ENCODE data around the gene PDLIM1.
A peak's percentile ranks its signal among the peaks of the same experiment; 100 is the strongest.

PDLIM1 gene

GRCh38 chr10:95290461-95291364 lies at the start of gene PDLIM1:
TSS of gene PDLIM1 (minus strand) at chr10:95291003. CDS start at chr10:95290915, 88 bp downstream.
- peak within 1 kb of the TSS; percentile 98 for H3K4me3 ChIP-seq (ENCODE audit: low read depth, low read length)
- TF ChIP-seq CTCF (IDR thresholded peaks at IDR 0.05; ENCODE audit: insufficient read depth, low read depth, low read length, missing control alignments): no peak
- DNase-seq (ENCODE audit: low read depth): peak; percentile 88

- no peak overlapping the region for H3K4me3 ChIP-seq (ENCODE audit: low read depth, low read length)
- DNase-seq (ENCODE audit: low read depth): no peak
- no peak for TF ChIP-seq CTCF (IDR thresholded peaks at IDR 0.05; ENCODE audit: insufficient read depth, low read depth, low read length, missing control alignments)
These were observed 49.1 kb upstream of the PDLIM1 start for GRCh38 chr10:95339863-95340262.

GRCh38 chr10:95337423-95338160 lies 46.8 kb upstream of the PDLIM1 start:
- no peak for TF ChIP-seq CTCF (IDR thresholded peaks at IDR 0.05; ENCODE audit: insufficient read depth, low read depth, low read length, missing control alignments)
- H3K4me3 ChIP-seq (ENCODE audit: low read depth, low read length): no peak overlapping the region
- no peak for DNase-seq (ENCODE audit: low read depth)

GRCh38 chr10:95336702-95337101 lies 45.9 kb upstream of the PDLIM1 start:
- DNase-seq (ENCODE audit: low read depth): no peak
- no peak for TF ChIP-seq CTCF (IDR thresholded peaks at IDR 0.05; ENCODE audit: insufficient read depth, low read depth, low read length, missing control alignments)
- no peak overlapping the region for H3K4me3 ChIP-seq (ENCODE audit: low read depth, low read length)

- DNase-seq (ENCODE audit: low read depth): no peak
- TF ChIP-seq CTCF (IDR thresholded peaks at IDR 0.05; ENCODE audit: insufficient read depth, low read depth, low read length, missing control alignments): no peak
- no peak overlapping the region for H3K4me3 ChIP-seq (ENCODE audit: low read depth, low read length)
These were observed 45.3 kb upstream of the PDLIM1 start for GRCh38 chr10:95335933-95336699.

GRCh38 chr10:95334805-95335144 lies 44.0 kb upstream of the PDLIM1 start:
- no peak for TF ChIP-seq CTCF (IDR thresholded peaks at IDR 0.05; ENCODE audit: insufficient read depth, low read depth, low read length, missing control alignments)
- no peak overlapping the region for H3K4me3 ChIP-seq (ENCODE audit: low read depth, low read length)
- DNase-seq (ENCODE audit: low read depth): no peak
